ACHN (cell line): ENCODE measurements around the gene TOX2.

Experiments used
- DNase-seq: peaks from one replicate; pipeline ENCODE4 v3.0.0-alpha.2; 2015
- in situ Hi-C: cut with HindIII; loops from 2 replicates; pipeline ENCODE4 v1.10.0; 2017; ENCODE audit warnings: low sequenced_read_pairs, low pct_ligation_motif_present, low pct_unique_long_range_greater_than_20kb

The TOX2 gene

DNA sequence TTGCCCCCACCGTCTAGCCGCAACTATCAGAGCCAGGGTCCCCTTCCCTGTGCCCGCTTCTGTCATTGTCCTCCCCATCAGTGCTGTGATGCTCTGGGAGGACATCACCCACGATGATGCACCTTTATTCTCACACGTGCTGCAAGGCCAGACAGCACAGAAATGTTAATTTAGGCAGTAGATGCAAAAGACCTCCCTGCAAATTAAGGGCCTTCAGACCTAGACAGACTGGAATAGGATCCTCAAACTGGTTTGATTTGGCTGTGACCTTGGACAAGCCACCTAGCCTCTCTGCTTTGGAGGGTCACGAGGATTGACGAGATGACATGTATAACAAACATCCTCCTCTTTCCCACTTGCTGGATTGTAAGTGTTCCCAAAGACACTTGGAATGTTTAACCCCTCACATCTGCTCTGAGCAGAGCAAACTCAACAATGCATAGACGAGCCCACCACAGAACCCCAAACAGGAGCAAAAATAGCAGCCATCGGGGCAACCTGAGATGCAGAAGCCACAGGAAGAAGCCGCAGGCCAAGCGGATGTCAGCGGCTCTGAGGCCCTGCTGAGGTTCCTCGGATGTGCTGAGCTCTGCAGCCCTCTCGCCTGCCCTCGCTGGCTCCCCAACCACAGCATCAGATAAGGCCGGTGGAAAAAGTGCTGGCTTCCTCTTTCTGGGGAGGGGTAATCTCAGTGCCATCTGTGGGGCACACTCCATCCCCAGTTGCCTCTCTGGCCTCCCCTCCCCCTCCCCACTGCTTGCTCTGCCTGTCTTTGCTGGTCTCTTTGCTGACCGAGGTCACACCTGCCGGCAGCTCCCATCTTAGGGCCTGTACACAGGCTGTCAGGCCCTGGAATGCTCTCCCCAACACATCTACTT is 35.3 kb downstream of the TOX2 start:
- DNase-seq: no peak
- in situ Hi-C loops: no loop called here

DNA sequence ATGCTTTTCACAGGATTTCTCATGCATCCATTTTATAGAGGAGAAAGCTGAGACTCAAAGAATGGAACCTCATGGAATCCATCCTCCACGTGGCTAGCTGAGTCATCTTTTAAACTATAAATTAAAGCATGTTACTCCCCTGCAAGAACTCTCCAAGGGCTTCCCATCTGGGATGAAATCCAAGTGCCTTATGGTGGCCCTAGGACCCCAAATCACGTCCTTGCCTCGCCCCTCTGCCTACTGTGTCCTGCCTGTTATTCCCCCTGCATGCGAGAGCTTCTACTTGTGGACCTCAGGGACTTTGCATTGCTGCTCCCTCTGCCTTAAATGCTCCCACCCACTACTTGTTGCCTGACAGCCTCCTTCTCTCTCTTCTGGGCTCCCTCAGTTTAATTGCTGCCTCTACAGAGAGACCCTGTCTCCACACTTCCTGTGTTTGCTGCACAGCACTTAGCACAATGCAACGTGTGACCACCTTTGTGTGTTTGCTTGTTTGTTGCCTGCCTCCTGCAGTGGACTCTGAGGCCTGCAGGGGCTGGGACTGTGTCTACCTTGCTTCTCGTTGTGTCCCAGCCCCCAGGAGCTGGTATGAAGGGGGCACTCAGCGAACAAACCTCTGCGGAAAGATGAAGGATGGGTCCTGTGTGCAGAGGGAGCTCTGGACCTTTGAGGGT is 39.4 kb downstream of the TOX2 start:
- in situ Hi-C loops: no loop called here
- DNase-seq: no peak

DNA sequence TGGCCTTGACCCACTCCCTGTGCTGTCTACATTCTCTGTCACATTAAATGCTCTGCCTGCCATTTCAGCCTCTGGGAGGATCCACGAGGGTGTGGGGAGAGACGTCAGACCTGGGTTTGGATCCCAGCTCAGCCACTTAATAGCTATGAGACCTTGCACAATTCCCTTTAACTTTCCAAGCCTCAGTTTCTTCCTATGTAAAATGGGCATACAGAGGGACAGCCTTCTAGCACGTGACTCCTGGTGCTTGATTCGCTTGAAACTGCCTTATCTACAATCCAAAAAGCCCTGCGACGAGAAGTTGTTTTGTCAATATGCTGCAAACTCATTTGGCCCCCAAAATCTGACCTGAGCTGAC is 40.0 kb downstream of the TOX2 start:
- in situ Hi-C loops: no loop called here
- no peak for DNase-seq

DNA sequence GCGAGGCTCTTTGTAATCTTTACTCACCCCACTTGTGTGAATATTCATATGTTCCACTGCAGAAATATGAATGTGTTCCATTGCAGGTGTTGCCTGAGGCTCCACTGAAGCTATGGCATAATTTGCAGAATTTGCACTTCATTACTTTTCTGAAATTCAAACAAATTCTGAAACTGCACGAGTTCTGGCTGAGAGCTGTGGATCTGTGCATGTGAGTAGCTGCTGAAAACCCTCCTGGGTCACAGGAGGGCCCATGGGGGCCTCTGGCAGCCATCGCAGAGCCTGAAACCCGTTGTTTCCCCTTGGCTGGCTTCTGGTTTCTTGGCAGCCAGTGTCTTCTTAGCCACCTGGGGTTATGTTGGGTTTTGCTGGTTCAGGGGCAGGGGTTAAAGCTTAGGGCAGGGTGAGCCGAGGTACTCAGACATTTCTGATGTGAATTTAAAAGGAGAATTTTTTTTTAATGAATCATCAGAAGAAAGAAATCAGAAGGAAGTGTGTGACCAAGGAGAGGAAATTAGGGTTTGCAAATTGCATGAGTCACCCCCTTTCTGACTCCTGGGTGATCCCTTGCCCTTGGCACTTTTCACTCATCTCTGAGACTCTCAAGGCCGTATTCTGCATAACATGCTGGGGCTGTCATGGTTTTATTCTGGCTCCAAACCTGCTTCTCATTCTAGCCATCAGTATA is 40.6 kb downstream of the TOX2 start:
- peak; percentile 86 for DNase-seq
- in situ Hi-C loops: no loop called here

DNA sequence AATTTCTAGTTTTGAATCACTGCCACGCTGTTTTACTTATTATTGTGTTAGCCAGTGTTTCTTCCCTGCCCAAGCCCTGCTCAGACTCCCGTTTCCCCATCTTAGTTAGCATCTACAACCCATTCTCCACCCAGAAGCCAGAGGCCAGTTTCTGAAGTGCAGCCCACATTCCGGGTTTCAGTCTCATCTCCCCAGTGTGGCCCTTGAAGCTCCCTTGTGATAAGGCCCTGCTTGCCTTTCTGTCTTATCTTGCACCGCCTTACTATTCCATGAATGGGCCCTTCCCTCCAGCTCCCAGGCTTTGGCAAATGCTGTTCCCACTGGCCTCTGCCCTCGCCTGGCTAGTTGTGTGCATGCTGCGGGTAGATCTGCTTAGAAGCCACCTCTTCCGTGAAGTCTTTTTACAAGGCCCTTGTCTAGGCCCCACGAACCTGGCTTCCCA is 41.1 kb downstream of the TOX2 start:
- no peak for DNase-seq
- in situ Hi-C loops: no loop called here

DNA sequence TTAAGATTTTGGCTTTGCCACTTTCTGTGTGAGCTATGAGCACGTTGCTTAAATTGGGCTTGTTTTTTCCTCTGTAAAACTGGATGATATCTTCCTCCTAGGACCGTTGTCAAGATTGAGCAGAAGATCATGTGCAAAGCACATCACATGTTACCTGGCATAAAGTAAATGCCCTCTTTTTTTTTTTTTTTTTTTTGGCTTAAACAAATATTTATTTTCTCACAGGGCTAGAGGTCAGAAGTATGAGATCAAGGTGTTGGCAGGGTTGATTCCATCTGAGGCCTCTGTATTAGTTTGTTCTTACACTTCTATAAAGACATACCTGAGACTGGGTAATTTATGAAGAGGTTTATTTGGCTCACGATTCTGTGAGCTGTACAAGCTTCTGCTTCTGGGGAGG is 42.7 kb downstream of the TOX2 start:
- in situ Hi-C loops: no loop called here

DNA sequence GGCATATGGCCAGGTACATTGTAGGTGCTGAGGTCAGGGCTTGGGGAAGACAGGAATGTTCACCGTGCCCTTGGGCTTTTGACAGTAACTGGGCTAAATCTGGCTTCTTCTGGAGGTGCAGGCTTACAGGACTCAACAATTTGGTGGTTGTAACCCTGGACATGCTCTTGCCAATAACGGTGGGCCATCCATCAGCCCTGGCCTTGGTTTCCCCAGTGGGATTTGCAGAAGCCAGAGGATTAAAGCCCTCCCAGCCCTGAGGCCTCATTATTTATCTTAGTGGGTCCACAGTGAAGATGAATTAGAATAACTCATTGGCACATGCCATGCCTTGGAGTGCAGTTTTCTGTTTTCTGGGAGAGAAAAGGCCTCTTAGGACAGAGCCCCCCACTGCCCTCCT is 44.0 kb downstream of the TOX2 start:
- DNase-seq: no peak
- in situ Hi-C loops: no loop called here

More for the DNA sequence above, 42.7 kb downstream of the TOX2 start:
- no peak for DNase-seq

DNA sequence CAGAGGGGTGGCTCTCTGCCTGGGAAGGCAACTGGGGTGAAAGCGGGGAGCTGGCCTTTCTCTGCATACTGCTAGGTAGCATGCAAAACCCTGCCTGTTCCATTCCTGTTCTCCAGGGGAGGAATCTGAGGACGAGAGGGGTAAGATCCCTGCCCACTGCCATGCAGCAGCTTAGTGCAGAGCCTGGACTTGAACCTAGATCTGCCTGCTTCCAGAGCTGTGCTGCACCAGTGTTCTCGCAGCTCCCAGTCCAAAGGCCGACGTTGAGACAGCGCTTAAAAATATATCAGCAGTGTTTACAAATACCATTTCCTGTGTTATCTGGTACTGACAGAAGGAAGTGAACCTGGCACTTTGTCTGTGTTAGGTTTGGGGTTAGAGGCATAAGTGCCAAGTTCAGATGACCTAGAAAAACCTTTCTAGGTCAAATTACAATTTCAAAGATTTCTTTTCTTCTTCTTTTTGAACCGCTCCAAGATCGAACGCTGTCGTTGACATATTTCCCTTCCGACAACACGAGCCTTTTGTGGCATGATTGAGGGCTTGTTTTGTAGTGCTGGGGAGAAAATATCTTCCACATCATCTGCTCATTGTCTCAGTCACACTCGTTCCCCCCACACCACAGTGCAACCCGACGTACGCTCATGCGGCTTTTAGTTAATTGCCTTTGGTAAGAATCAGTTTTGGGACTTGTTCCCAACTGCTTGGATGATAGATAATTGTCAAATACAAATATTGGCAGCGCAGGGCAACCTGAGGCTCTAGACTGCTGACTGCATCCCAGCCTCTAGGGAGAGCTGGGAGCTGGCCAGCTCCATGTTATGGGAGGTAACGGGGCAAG is 44.6 kb downstream of the TOX2 start:
- in situ Hi-C loops: no loop called here
- DNase-seq: no peak

DNA sequence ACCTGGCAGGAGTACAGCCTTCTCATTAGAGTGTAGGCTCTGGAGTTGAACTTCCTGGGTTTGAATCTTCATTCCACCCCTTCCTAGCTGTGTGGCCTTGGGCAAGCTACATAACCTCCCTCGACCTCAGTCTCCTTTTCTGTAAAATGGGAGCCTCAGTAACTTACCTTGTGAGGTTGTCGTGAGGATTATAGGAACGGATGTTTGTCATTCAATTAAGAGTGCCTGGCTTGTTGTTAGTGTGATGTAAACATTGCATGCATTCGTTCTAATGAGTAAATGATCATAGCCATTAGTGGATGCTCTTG is 45.2 kb downstream of the TOX2 start:
- in situ Hi-C loops: no loop called here
- no peak for DNase-seq

DNA sequence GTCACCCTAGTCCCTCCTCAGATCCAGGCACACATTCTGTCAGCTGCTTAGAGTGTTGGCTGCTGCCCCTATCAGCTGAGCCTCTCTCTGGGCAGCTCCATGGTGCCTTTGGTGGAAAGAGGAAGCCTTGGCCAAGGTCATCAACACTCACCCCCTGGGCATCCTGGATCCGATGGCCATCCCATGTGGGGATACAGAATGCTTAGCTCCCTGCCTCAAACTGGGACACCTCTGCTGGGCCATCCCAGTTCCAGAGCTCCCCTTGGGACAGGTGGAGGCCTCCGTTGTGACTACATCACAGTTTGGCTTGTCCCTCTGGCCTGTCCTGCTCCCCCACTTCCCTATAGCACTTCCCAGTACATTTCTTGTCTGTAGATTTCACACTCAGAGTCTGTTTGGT is 45.6 kb downstream of the TOX2 start:
- in situ Hi-C loops: no loop called here

DNA sequence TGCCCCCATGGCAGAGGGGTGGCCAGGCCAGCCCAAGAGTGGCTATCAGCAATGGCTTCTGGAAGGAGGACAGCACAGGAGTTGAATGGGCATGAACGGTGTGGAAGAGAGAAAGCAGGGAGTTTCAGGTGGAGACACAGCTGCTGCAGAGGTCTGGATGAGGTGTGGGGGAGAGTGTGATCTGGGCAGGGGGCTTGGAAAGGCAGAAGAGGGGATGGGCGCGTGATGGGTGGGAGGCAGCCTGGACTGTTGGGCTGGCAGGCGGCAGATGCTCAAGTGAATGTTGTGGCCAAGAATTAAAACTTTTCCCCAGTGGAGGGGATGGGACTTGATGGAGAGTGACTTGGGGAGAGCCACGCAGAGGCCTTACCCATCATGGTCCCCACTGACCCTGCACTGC is 46.5 kb downstream of the TOX2 start:
- no peak for DNase-seq
- in situ Hi-C loops: no loop called here

More for the DNA sequence above, 45.6 kb downstream of the TOX2 start:
- no peak for DNase-seq

DNA sequence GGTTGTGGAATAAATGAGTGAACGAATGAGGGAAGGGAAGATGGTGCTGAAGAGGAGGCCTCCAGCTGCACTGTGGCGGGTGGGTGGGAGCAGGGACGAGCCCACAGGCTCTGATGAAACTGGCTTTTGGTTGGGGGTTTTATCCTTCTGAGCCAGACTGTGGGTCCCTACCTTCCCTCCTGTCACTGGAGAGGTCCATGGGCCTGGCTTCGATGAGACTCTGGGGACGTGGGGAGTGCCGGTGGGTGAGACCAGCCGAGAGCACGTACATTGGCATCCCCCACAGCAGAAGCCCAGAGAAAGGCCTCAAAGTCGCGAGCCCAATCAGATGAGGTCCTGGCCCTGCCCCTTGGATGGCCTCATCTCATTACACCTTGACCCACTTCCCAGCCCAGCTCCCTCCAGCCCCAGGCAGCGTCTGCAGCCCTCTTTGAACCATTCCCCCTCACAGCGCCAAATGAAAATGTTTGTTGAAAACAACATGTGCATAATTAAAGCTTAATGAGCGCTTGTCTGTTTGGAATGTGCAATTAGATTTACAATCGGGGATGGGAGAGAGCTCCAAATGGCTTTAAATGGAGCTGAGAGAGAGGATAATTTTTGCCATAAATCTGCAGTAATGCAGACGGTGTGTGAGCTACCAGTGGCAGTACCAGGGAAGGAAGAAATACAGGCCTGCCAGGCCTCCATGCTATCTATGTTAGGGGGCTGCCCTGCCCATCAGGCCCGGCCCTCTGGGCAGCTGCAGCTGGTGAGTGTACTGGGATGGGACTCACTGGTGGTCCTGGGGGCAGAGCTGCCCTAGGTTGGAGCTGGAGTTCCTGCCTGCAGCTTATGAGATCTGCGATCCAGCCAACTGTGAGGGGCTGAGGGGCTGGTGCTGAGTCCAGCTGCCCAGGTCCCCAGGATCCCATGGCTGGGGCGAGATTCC is 47.2 kb downstream of the TOX2 start:
- in situ Hi-C loops: no loop called here
- DNase-seq: no peak

DNA sequence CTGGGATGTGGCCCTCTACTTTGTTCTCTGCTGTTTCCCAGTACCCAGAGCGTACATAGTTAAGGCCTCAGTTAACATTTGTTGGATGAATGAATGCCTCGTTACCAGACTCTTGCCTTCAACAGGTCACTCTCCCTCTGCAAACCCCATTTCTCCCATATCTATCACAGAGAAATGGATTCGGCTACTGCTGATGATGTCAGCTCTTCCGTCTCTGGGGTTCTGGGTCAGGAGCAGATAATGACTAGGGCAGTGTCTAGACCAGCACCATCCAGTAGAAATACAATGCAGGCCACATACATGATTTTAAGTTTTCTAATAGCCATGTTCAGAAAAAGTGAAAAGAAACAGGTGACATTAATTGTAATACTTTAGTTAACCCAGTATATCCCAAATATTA is 47.9 kb downstream of the TOX2 start:
- no peak for DNase-seq
- in situ Hi-C loops: no loop called here

DNA sequence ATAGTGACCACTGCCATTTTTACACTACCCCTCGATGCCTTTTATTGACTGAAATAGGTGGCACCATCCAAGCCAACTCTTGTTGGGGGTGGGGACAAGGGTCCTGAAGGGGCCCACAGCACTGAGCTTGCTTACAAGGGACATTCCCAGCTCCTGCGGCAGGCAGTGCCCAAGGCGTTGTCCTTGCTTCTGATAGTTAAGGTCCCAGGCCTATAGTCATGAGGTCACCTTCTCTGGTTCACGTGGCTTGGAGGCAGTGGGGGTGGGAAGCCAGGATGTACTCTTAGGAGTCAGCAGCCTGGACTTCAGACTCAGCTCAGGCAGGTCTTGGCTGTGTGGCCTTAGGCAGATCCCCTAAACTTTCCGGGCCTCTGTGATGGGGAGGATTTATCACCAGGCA is 48.6 kb downstream of the TOX2 start:
- in situ Hi-C loops: no loop called here
- DNase-seq: no peak

DNA sequence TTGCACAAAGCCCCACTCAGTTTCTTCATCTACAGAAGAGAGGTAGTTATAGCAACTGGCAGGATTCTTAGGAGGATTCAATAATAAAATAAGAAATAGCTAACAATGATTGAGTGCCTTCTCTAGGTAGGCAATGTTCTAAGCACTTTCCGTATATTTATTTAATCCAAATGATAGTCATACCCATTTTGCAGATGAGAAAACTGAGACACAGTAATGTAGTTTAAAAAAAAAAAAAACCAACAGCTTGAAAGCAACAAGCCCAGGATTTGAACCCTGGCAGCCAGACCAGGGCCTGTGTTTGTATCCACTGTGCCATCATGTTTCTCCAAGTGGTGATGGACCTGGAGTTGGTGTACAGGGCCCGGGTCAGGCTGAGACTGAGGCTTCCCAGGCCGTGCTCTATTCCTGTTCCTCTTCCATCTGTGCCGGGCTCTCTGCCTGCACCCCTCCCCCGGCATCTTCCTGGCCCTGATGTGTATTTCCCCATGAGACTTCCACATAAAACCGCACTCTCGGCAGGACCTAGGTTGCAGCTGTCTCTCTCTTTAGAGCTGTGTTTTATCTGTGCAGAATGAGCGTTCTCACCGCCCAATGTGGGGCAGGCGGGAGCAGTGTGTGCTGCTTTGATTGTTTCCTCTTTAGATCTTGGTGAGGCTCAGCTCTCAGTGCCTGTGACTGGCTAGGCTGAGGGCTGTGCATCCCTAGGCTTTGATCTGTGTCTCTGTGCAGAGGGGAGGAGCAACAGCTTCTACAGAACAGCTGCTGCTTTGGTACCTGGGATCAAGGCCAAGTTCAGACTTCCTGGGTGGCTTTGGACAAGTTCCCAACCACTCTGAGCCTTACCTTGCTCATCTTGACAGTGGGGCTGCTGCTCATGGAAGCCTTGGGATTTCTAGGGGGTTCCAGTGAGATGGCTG is 49.5 kb downstream of the TOX2 start:
- in situ Hi-C loops: no loop called here
- DNase-seq: no peak

DNA sequence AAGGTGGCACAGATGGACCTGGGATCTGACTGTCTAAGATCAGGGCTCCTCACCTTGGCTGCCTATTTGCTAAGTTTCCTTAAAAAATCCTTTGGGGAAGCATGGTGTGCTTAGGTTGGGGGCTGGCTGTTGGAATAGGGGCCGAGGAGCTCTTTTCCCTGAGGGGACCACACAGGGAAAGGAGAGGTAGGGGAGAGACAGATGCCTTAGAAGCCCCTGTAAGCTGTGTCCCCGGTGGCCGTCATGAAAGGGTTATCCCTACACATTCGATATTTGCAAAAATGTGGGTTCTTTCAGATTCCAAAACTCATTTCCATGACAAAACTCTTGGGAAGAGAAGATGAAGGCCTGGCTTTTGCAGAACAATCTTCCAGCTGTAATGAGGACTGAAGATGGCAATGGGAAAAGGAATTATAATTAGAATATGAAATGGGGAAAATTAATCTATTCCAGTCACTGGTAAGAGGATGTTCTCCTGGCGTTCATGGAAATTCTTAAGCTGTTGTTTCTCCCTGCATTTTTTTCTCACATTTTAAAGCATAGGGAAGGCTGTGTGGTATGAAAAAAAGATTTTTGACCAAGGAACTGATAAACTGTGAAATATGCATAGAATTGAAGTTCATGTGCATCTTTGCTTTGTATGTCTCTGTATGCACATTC is 53.8 kb downstream of the TOX2 start:
- in situ Hi-C loops: no loop called here

More for the DNA sequence above, 53.8 kb downstream of the TOX2 start:
- DNase-seq: no peak
